ENCODE data around the gene LRRC28. TPM values are rescaled to one million over a fixed set of nuclear protein-coding genes. Genes with fewer than 3 reads are reported as not detected.

The LRRC28 gene
- total RNA-seq, 4 donors from 2014 or later: 15.7 to 39.9 (median 24.7) TPM

DNA sequence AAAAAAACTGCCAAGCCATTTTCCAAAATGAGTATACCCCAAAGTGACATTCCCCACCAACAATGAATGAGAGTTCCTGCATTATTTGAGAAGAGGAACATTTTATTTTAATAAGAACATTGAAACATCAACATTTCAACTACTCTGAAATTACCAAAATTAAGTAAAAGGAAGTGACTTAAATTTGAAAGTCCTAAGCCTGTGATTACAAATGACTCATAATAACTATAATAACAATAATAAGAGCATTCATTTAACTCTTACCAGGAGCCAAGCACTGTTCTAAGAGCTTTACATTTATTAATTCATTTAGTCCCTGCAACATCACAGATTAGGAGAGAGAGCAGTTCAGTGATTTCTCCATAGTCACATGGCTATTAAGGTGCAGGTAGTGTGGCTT is 32.4 kb downstream of the LRRC28 start:
- intact Hi-C loops (cut with DNase I): no loop called here
- H3K27ac ChIP-seq (replicated peaks in 1 of 4): no peak overlapping the region

DNA sequence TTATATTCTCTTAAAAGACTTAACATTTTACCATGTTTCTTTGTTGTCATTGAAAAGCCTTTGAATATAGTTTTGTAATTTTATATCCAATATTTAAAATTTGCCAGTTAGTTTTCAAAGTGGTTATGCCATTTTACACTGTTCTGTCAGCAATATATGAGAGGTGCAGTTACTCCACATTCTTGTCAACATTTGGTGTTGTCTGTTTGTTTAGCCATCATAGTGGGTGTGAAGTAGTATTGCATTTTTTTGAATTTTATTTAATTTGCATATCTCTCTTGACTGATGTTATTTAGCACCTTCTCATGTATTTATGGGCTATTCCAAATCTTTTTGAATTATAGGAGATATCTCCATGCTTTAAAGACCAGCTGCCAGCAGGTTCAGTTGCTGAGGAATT is 40.4 kb downstream of the LRRC28 start:
- no peak overlapping the region for H3K4me3 ChIP-seq
- no peaks in the 10 kb centered on the region for H3K9me3 ChIP-seq
- intact Hi-C loops (cut with DNase I): no loop called here
- no peak for DNase-seq (ENCODE audit: extremely low spot score)
- TF ChIP-seq POLR2AphosphoS5 (IDR thresholded peaks at IDR 0.05) (no peak), POLR2A (IDR thresholded peaks at IDR 0.05; ENCODE audit: low read depth) (no peak), EP300 (IDR thresholded peaks at IDR 0.05) (no peak)
- TF ChIP-seq, protein P1, sequence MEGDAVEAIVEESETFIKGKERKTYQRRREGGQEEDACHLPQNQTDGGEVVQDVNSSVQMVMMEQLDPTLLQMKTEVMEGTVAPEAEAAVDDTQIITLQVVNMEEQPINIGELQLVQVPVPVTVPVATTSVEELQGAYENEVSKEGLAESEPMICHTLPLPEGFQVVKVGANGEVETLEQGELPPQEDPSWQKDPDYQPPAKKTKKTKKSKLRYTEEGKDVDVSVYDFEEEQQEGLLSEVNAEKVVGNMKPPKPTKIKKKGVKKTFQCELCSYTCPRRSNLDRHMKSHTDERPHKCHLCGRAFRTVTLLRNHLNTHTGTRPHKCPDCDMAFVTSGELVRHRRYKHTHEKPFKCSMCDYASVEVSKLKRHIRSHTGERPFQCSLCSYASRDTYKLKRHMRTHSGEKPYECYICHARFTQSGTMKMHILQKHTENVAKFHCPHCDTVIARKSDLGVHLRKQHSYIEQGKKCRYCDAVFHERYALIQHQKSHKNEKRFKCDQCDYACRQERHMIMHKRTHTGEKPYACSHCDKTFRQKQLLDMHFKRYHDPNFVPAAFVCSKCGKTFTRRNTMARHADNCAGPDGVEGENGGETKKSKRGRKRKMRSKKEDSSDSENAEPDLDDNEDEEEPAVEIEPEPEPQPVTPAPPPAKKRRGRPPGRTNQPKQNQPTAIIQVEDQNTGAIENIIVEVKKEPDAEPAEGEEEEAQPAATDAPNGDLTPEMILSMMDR (IDR thresholded peaks at IDR 0.05): no peak
- no peaks in the 10 kb centered on the region for H3K27me3 ChIP-seq
- peaks cover 0 to 26% (median 4%) of the 10 kb centered on the region in 4 donors for H3K36me3 ChIP-seq
- H3K27ac ChIP-seq (replicated peaks in 1 of 4): no peak overlapping the region
- peaks cover 0 to 10% (median 8%) of the 10 kb centered on the region in 4 donors for H3K4me1 ChIP-seq

More for the DNA sequence above, 32.4 kb downstream of the LRRC28 start:
- H3K4me3 ChIP-seq: no peak overlapping the region
- no peak for TF ChIP-seq EP300 (IDR thresholded peaks at IDR 0.05)
- TF ChIP-seq, protein P1 (IDR thresholded peaks at IDR 0.05): no peak
- peaks cover 0 to 11% (median 0%) of the 10 kb centered on the region in 4 donors for H3K36me3 ChIP-seq
- peaks cover 4 to 7% (median 5%) of the 10 kb centered on the region in 4 donors for H3K4me1 ChIP-seq
- no peaks in the 10 kb centered on the region for H3K27me3 ChIP-seq
- no peak for DNase-seq (ENCODE audit: extremely low spot score)
- no peaks in the 10 kb centered on the region for H3K9me3 ChIP-seq

DNA sequence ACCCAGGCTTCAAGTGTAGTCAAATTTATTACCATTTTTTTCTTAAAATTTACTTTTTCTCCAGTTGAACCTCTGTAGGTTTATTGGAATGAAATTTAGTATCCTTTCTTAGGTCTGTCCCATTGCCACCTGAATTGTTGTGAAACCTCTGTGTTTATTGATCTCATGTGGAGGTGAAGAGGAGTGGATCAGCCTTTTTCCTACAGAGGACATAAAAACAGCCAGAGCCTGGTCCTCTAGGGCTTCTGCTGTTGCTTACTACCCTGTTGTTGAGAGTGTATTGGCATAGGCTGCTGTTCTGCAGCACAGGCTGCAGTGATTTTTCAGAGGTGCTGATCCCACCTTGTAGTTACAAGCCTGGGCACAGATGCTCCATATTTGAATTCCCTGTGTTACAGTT is 44.6 kb downstream of the LRRC28 start:
- no peaks in the 10 kb centered on the region for H3K27me3 ChIP-seq
- H3K36me3 ChIP-seq: peaks cover 0 to 16% (median 2%) of the 10 kb centered on the region in 4 donors
- H3K4me1 ChIP-seq: peaks cover 0 to 28% (median 21%) of the 10 kb centered on the region in 4 donors
- H3K27ac ChIP-seq (replicated peaks in 1 of 4): peak overlapping the region in 2 of 4 donors; percentile 15 to 36
- intact Hi-C loops (cut with DNase I): no loop called here
- DNase-seq (ENCODE audit: extremely low spot score): no peak
- no peaks in the 10 kb centered on the region for H3K9me3 ChIP-seq
- TF ChIP-seq EP300 (IDR thresholded peaks at IDR 0.05) (no peak), POLR2A (IDR thresholded peaks at IDR 0.05; ENCODE audit: low read depth) (no peak), POLR2AphosphoS5 (IDR thresholded peaks at IDR 0.05) (no peak)
- TF ChIP-seq, protein P1 (IDR thresholded peaks at IDR 0.05): no peak
- no peak overlapping the region for H3K4me3 ChIP-seq

DNA sequence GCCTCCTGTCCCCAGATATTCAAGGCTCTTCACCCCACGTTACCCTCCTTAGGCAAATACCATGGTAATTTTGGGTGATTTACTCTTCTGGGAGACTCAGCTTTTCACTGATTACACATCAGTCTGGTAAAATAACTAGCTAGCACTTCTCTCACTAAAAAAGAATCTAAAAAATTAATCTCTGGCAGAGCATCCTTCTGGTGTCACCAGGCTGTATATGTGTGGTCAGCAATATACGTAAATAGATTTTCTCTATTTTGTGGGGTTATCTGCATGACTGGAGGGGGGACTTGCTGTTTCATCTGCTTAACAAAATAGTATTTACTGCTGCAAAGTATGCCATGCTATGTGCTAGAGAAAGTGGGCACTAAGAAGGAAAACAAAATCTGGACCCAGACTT is 45.1 kb downstream of the LRRC28 start:
- DNase-seq (ENCODE audit: extremely low spot score): no peak
- Histone ChIP-seq H3K9me3 (no peaks in the 10 kb centered on the region), H3K27ac (replicated peaks in 1 of 4) (peak overlapping the region in 2 of 4 donors; percentile 15 to 36), H3K36me3 (peaks cover 0 to 16% (median 2%) of the 10 kb centered on the region in 4 donors), H3K4me1 (peaks cover 0 to 28% (median 21%) of the 10 kb centered on the region in 4 donors), H3K27me3 (no peaks in the 10 kb centered on the region), H3K4me3 (no peak overlapping the region)
- intact Hi-C loops (cut with DNase I): no loop called here
- 69% methylated on average over 2 of the region's 2 CpGs for WGBS
- TF ChIP-seq POLR2A (IDR thresholded peaks at IDR 0.05; ENCODE audit: low read depth): no peak
- TF ChIP-seq, protein P1 (IDR thresholded peaks at IDR 0.05): no peak
- no peak for TF ChIP-seq POLR2AphosphoS5 (IDR thresholded peaks at IDR 0.05)
- no peak for TF ChIP-seq EP300 (IDR thresholded peaks at IDR 0.05)

DNA sequence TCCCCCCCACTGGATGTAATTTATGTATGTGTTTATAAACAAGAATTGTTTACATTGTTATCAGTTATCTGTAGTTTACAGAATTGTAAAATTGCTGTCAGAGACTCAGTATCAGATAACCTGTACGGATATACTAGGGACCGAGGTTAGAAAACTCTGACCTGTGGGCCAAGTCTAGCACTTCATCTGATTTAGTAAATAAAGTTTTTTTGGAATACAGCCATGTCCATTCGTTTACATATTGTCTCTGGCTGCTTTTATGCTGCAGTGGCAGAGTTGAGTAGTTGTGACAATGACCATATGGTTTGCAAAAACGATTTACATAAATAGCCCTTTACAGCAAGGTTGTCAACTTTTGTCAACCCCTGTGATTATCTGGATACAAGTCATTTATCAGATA is 52.6 kb downstream of the LRRC28 start:
- no peaks in the 10 kb centered on the region for H3K27me3 ChIP-seq
- TF ChIP-seq EP300 (IDR thresholded peaks at IDR 0.05) (no peak), POLR2A (IDR thresholded peaks at IDR 0.05; ENCODE audit: low read depth) (no peak), POLR2AphosphoS5 (IDR thresholded peaks at IDR 0.05) (no peak)
- TF ChIP-seq, protein P1 (IDR thresholded peaks at IDR 0.05): no peak
- intact Hi-C loops (cut with DNase I): no loop called here
- no peaks in the 10 kb centered on the region for H3K36me3 ChIP-seq
- no peak overlapping the region for H3K27ac ChIP-seq (replicated peaks in 1 of 4)
- H3K4me1 ChIP-seq: peaks cover 12 to 33% (median 21%) of the 10 kb centered on the region in 4 donors
- H3K9me3 ChIP-seq: no peaks in the 10 kb centered on the region
- H3K4me3 ChIP-seq: no peak overlapping the region
- 52% methylated on average over 4 of the region's 4 CpGs for WGBS
- no peak for DNase-seq (ENCODE audit: extremely low spot score)

Measured in esophagus muscularis mucosa (tissue), 4 donors.